Gastrocnemius medialis (tissue), 4 donors: Measurements from ENCODE around the gene CDH23. TPM values are rescaled to one million over a fixed set of nuclear protein-coding genes. Genes with fewer than 3 reads are reported as not detected.
A peak's percentile ranks its signal among the peaks of the same experiment; 100 is the strongest.

Source experiments
- ATAC-seq, 2 donors: fragments of 150-250 bp; one replicate each; pipeline ENCODE4 v1.9.1; 2016
- DNase-seq, 2 donors: peaks; one replicate each; pipeline ENCODE4 v3.0.0-alpha.2; 2019
- H3K27ac ChIP-seq, 4 donors: fragments of 200-600 bp; sonication (generic); 1 replicate in 1 of 4; 2 replicates in 3 of 4; pipeline ENCODE4 v1.5.1; 2016 to 2018; ENCODE audit warnings: mild to moderate bottlenecking in 2 of 4, moderate library complexity in 1 of 4
- H3K27me3 ChIP-seq, 3 donors: fragments of 200-600 bp; sonication (generic) in 2 of 3; 1 replicate in 1 of 3; 2 replicates in 2 of 3; pipeline versions ENCODE4 v1.5.1 to v1.6.0; 2016 to 2019; ENCODE audit warnings: mild to moderate bottlenecking in 1 of 3, moderate library complexity in 1 of 3
- H3K36me3 ChIP-seq, 2 donors: fragments of 200-600 bp; sonication (generic) in 1 of 2; one replicate each; pipeline ENCODE4 v1.5.1; 2017 to 2018
- H3K4me1 ChIP-seq, 2 donors: fragments of 200-600 bp; sonication (generic) in 1 of 2; one replicate each; pipeline ENCODE4 v1.5.1; 2016 to 2017; ENCODE audit warnings: mild to moderate bottlenecking in 2 of 2
- H3K4me3 ChIP-seq, 4 donors: fragments of 200-600 bp; sonication (generic) in 3 of 4; 1 replicate in 1 of 4; 2 replicates in 3 of 4; pipeline ENCODE4 v1.5.1; 2016 to 2019; ENCODE audit warnings: mild to moderate bottlenecking in 2 of 4
- H3K9me3 ChIP-seq, 3 donors: fragments of 200-600 bp; sonication (generic) in 2 of 3; 1 replicate in 1 of 3; 2 replicates in 2 of 3; pipeline ENCODE4 v1.5.1; 2016 to 2019
- POLR2A ChIP-seq, 2 donors: fragments of 450-650 bp; IDR thresholded peaks; one replicate each; pipeline ENCODE4 v1.6.1; 2017; ENCODE audit warnings: antibody characterized with exemption in 2 of 2, mild to moderate bottlenecking in 2 of 2, moderate library complexity in 2 of 2
- in situ Hi-C, 4 donors: fragments of 200-750 bp; cut with MboI; loops; one replicate each; pipeline versions ENCODE4 v1.15.0 to v1.8.0; 2017; ENCODE audit warnings: low sequenced_read_pairs in 4 of 4
- intact Hi-C: fragments of 100-400 bp; cut with DNase I; formaldehyde crosslinking; loops from one replicate; pipeline ENCODE4 v1.15.1; 2023; ENCODE audit warnings: low total_unique reads
- total RNA-seq, 4 donors: library from RNA; depleted of rRNA; stranded (reverse); fragments of >200 nt; gene quantifications; one replicate each; pipeline versions ENCODE4 v1.1.0 to v1.2.3, GENCODE V29; 2016
- TF ChIP-seq, protein P1 (sequence below), 5 experiments: fragments of 450-650 bp in 3 of 5; fragments of 200-600 bp in 2 of 5; sonication (generic) in 2 of 5; IDR thresholded peaks in 4 of 5; conservative IDR thresholded peaks in 1 of 5; 1 replicate in 4 of 5; 2 replicates in 1 of 5; pipeline ENCODE4 v1.5.1; 2016 to 2019; ENCODE audit warnings: antibody characterized with exemption in 5 of 5, mild to moderate bottlenecking in 3 of 5, moderate library complexity in 3 of 5

Gene CDH23
- total RNA-seq, 4 donors from 2014 or later: 0.53 to 1.8 (median 1.2) TPM

- no peaks in the 10 kb centered on the region for H3K36me3 ChIP-seq
- DNase-seq (no peak), ATAC-seq (no peak)
- no peak overlapping the region for H3K27ac ChIP-seq
- intact Hi-C loops: no loop called here
- in situ Hi-C loops: no loop called here
- peaks cover 33 to 37% of the 10 kb centered on the region in 2 donors for H3K4me1 ChIP-seq
- TF ChIP-seq, protein P1, sequence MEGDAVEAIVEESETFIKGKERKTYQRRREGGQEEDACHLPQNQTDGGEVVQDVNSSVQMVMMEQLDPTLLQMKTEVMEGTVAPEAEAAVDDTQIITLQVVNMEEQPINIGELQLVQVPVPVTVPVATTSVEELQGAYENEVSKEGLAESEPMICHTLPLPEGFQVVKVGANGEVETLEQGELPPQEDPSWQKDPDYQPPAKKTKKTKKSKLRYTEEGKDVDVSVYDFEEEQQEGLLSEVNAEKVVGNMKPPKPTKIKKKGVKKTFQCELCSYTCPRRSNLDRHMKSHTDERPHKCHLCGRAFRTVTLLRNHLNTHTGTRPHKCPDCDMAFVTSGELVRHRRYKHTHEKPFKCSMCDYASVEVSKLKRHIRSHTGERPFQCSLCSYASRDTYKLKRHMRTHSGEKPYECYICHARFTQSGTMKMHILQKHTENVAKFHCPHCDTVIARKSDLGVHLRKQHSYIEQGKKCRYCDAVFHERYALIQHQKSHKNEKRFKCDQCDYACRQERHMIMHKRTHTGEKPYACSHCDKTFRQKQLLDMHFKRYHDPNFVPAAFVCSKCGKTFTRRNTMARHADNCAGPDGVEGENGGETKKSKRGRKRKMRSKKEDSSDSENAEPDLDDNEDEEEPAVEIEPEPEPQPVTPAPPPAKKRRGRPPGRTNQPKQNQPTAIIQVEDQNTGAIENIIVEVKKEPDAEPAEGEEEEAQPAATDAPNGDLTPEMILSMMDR (IDR thresholded peaks at IDR 0.05 in 4 of 5, conservative IDR thresholded peaks at IDR 0.05 in 1 of 5): no peak
- TF ChIP-seq POLR2A (IDR thresholded peaks at IDR 0.05): no peak
- no peak overlapping the region for H3K4me3 ChIP-seq
- H3K27me3 ChIP-seq: no peaks in the 10 kb centered on the region
- no peaks in the 10 kb centered on the region for H3K9me3 ChIP-seq
These were observed 335.1 kb downstream of the CDH23 start for GRCh38 chr10:71731791-71732190.

- no peaks in the 10 kb centered on the region for H3K36me3 ChIP-seq
- DNase-seq: no peak
- H3K27ac ChIP-seq: no peak overlapping the region
- H3K27me3 ChIP-seq: no peaks in the 10 kb centered on the region
- H3K4me1 ChIP-seq: peaks cover 14 to 19% of the 10 kb centered on the region in 2 donors
- no peaks in the 10 kb centered on the region for H3K9me3 ChIP-seq
- in situ Hi-C loops (no loop called here), intact Hi-C loops (no loop called here)
- H3K4me3 ChIP-seq: no peak overlapping the region
- TF ChIP-seq POLR2A (IDR thresholded peaks at IDR 0.05): no peak
- TF ChIP-seq, protein P1 (IDR thresholded peaks at IDR 0.05 in 4 of 5, conservative IDR thresholded peaks at IDR 0.05 in 1 of 5): no peak
- ATAC-seq: no peak
These were observed 338.1 kb downstream of the CDH23 start for GRCh38 chr10:71734797-71735196.

GRCh38 chr10:71735709-71736569 lies 339.2 kb downstream of the CDH23 start:
- H3K9me3 ChIP-seq: no peaks in the 10 kb centered on the region
- TF ChIP-seq, protein P1 (IDR thresholded peaks at IDR 0.05 in 4 of 5, conservative IDR thresholded peaks at IDR 0.05 in 1 of 5): no peak
- TF ChIP-seq POLR2A (IDR thresholded peaks at IDR 0.05): no peak
- in situ Hi-C loops: no loop called here
- peaks cover 14 to 19% of the 10 kb centered on the region in 2 donors for H3K4me1 ChIP-seq
- H3K36me3 ChIP-seq: no peaks in the 10 kb centered on the region
- intact Hi-C loops: no loop called here
- H3K4me3 ChIP-seq: no peak overlapping the region
- peak; percentile 14 to 16 for ATAC-seq
- no peak for DNase-seq
- H3K27me3 ChIP-seq: no peaks in the 10 kb centered on the region
- H3K27ac ChIP-seq: peak overlapping the region; percentile 30 to 69 (median 51)

GRCh38 chr10:71736570-71736952 lies 339.8 kb downstream of the CDH23 start:
- TF ChIP-seq, protein P1 (IDR thresholded peaks at IDR 0.05 in 4 of 5, conservative IDR thresholded peaks at IDR 0.05 in 1 of 5): no peak
- no peak for TF ChIP-seq POLR2A (IDR thresholded peaks at IDR 0.05)
- Histone ChIP-seq H3K36me3 (no peaks in the 10 kb centered on the region), H3K9me3 (no peaks in the 10 kb centered on the region), H3K27ac (peak overlapping the region; percentile 30 to 69 (median 51)), H3K4me1 (peaks cover 14 to 19% of the 10 kb centered on the region in 2 donors), H3K27me3 (no peaks in the 10 kb centered on the region), H3K4me3 (no peak overlapping the region)
- in situ Hi-C loops: no loop called here
- intact Hi-C loops: no loop called here
- ATAC-seq (peak; percentile 77 to 92), DNase-seq (no peak)
